HepG2 (cell line): ENCODE measurements around the gene ABAT. TPM values are rescaled to one million over a fixed set of nuclear protein-coding genes. Genes with fewer than 3 reads are reported as not detected.

Source experiments
- ARNT2 ChIP-seq: sonication (generic); formaldehyde crosslinking; IDR thresholded peaks from 2 replicates; pipeline ENCODE4 v1.8.0; 2022; ENCODE audit warnings: mild to moderate bottlenecking, low read depth, missing genetic modification reagents, moderate library complexity
- E2F5 ChIP-seq: sonication (generic); formaldehyde crosslinking; conservative IDR thresholded peaks from 2 replicates; pipeline ENCODE4 v1.4.0; 2020; ENCODE audit warnings: missing genetic modification reagents
- FOXA1 ChIP-seq, 2 experiments: fragments of 450-650 bp in 1 of 2; sonication (generic) in 1 of 2; formaldehyde crosslinking in 1 of 2; IDR thresholded peaks; 2 replicates each; pipeline versions ENCODE4 v1.4.0 to v1.6.1; 2016 to 2020; ENCODE audit warnings: missing genetic modification reagents in 1 of 2
- GTF3A ChIP-seq: sonication (generic); formaldehyde crosslinking; conservative IDR thresholded peaks from 2 replicates; pipeline ENCODE4 v1.4.0; 2020; ENCODE audit warnings: mild to moderate bottlenecking, missing genetic modification reagents
- HNRNPLL ChIP-seq: fragments of 200-400 bp; formaldehyde crosslinking; IDR thresholded peaks from 2 replicates; pipeline ENCODE4 v1.6.1; 2017; ENCODE audit warnings: mild to moderate bottlenecking, low read depth, low read length; ENCODE audit not compliant: poor library complexity, severe bottlenecking
- IKZF4 ChIP-seq: sonication (generic); formaldehyde crosslinking; IDR thresholded peaks from 2 replicates; pipeline ENCODE4 v1.5.1; 2020; ENCODE audit warnings: borderline replicate concordance, mild to moderate bottlenecking, low read depth, missing genetic modification reagents; ENCODE audit errors: not compliant biosample characterization
- KDM6A ChIP-seq: IDR thresholded peaks from 2 replicates; pipeline ENCODE4 v1.6.1; 2016; ENCODE audit warnings: low read depth
- MATR3 ChIP-seq: sonication (generic); formaldehyde crosslinking; IDR thresholded peaks from 2 replicates; pipeline ENCODE4 v1.4.0; 2020; ENCODE audit warnings: missing genetic modification reagents
- MTA3 ChIP-seq: sonication (generic); formaldehyde crosslinking; IDR thresholded peaks from 2 replicates; pipeline ENCODE4 v1.4.0; 2020; ENCODE audit warnings: missing genetic modification reagents
- MYNN ChIP-seq: sonication (generic); formaldehyde crosslinking; IDR thresholded peaks from 2 replicates; pipeline ENCODE4 v1.4.0; 2020; ENCODE audit warnings: mild to moderate bottlenecking, low read depth, missing genetic modification reagents
- MZF1 ChIP-seq: sonication (generic); formaldehyde crosslinking; IDR thresholded peaks from 2 replicates; pipeline ENCODE4 v1.8.1; 2023; ENCODE audit warnings: mild to moderate bottlenecking, missing genetic modification reagents, borderline replicate concordance
- NKX3-1 ChIP-seq: sonication (generic); formaldehyde crosslinking; IDR thresholded peaks from 2 replicates; pipeline ENCODE4 v1.5.0; 2020; ENCODE audit warnings: missing genetic modification reagents
- NONO ChIP-seq, 2 experiments: fragments of 450-650 bp in 1 of 2; sonication (generic) in 1 of 2; formaldehyde crosslinking in 1 of 2; IDR thresholded peaks in 1 of 2; conservative IDR thresholded peaks in 1 of 2; 2 replicates each; pipeline versions ENCODE4 v1.6.1 to v1.8.0; 2017 to 2022; ENCODE audit warnings: mild to moderate bottlenecking in 1 of 2, missing genetic modification reagents in 1 of 2, moderate library complexity in 1 of 2
- PITX1 ChIP-seq: sonication (generic); formaldehyde crosslinking; IDR thresholded peaks from 2 replicates; pipeline ENCODE4 v1.5.1; 2020; ENCODE audit warnings: mild to moderate bottlenecking, missing genetic modification reagents
- PRDM15 ChIP-seq: sonication (generic); formaldehyde crosslinking; IDR thresholded peaks from 2 replicates; pipeline ENCODE4 v1.4.0; 2020; ENCODE audit warnings: missing genetic modification reagents
- SOX6 ChIP-seq, 2 experiments: fragments of 450-650 bp in 1 of 2; sonication (generic) in 1 of 2; formaldehyde crosslinking in 1 of 2; IDR thresholded peaks; 2 replicates each; pipeline versions ENCODE4 v1.4.0 to v1.6.1; 2017 to 2020; ENCODE audit warnings: antibody characterized with exemption in 1 of 2, mild to moderate bottlenecking in 1 of 2, missing genetic modification reagents in 1 of 2
- SP1 ChIP-seq, 2 experiments: fragments of 450-650 bp in 1 of 2; sonication (generic) in 1 of 2; formaldehyde crosslinking in 1 of 2; IDR thresholded peaks; 2 replicates each; pipeline versions ENCODE4 v1.4.0 to v1.6.1; 2016 to 2020; ENCODE audit warnings: missing genetic modification reagents in 1 of 2
- SPEN ChIP-seq: sonication (generic); formaldehyde crosslinking; IDR thresholded peaks from 2 replicates; pipeline ENCODE4 v1.5.1; 2020; ENCODE audit warnings: low read depth, mild to moderate bottlenecking, missing genetic modification reagents
- STAG1 ChIP-seq: sonication (generic); formaldehyde crosslinking; IDR thresholded peaks from 2 replicates; pipeline ENCODE4 v1.4.0; 2020; ENCODE audit warnings: missing genetic modification reagents
- THRA ChIP-seq: sonication (generic); formaldehyde crosslinking; IDR thresholded peaks from 2 replicates; pipeline ENCODE4 v1.4.0; 2020; ENCODE audit warnings: missing genetic modification reagents, borderline replicate concordance
- YEATS4 ChIP-seq: sonication (generic); formaldehyde crosslinking; IDR thresholded peaks from 2 replicates; pipeline ENCODE4 v1.4.0; 2020; ENCODE audit warnings: missing genetic modification reagents, borderline replicate concordance
- ZFP41 ChIP-seq: sonication (generic); formaldehyde crosslinking; IDR thresholded peaks from 2 replicates; pipeline ENCODE4 v1.4.0; 2020; ENCODE audit warnings: mild to moderate bottlenecking, missing genetic modification reagents, borderline replicate concordance
- ZFY ChIP-seq: sonication (generic); formaldehyde crosslinking; IDR thresholded peaks from 2 replicates; pipeline ENCODE4 v1.4.0; 2020; ENCODE audit warnings: missing genetic modification reagents
- ZNF329 ChIP-seq: sonication (generic); formaldehyde crosslinking; IDR thresholded peaks from 2 replicates; pipeline ENCODE4 v1.9.0; 2021; ENCODE audit warnings: low read depth, mild to moderate bottlenecking, missing genetic modification reagents
- ZNF616 ChIP-seq: sonication (generic); formaldehyde crosslinking; IDR thresholded peaks from 2 replicates; pipeline ENCODE4 v1.5.0; 2020; ENCODE audit warnings: low read depth, mild to moderate bottlenecking, missing genetic modification reagents
- polyA plus RNA-seq, 8 experiments: library from polyadenylated mRNA; depleted of rRNA in 3 of 8; stranded (reverse) in 7 of 8; unstranded in 1 of 8; fragments of >200 nt; fragmentation: Illumina TruSeq in 4 of 8; extraction: Trizol in 4 of 8; gene quantifications; 2 replicates each; pipeline versions ENCODE4 v1.2.1 to v1.2.3, GENCODE V29; 2011 to 2016; ENCODE audit warnings: low read depth in 4 of 8, missing spikeins in 1 of 8, mixed read lengths in 1 of 8; ENCODE audit not compliant: insufficient read depth in 1 of 8
- total RNA-seq, 5 experiments: library from RNA; depleted of rRNA; stranded (reverse); fragments of >200 nt; fragmentation: Illumina TruSeq; extraction: Trizol; gene quantifications; 2 replicates each; pipeline ENCODE4 v1.2.3, GENCODE V29; 2016; ENCODE audit warnings: low read depth in 1 of 5

The ABAT gene
- total and polyA plus RNA-seq, 2 of the 13 experiments (the other 11 are each of a cell fraction or from before 2014, with no cell fraction given) = 47.6 to 97.3 TPM

GRCh38 chr16:8730335-8730915 lies 56.0 kb downstream of the ABAT start (continued):
- no peak for TF ChIP-seq STAG1 (CRISPR knock-in tag)
- TF ChIP-seq ZNF616 (CRISPR knock-in tag) = 0 out of 2 replicates have a peak, but pooled peaks have one; percentile 46
- TF ChIP-seq ZNF329 (CRISPR knock-in tag) = no peak
- no peak for TF ChIP-seq SOX6 (IDR thresholded peaks at IDR 0.05)
- TF ChIP-seq SOX6 (CRISPR knock-in tag; IDR thresholded peaks at IDR 0.05) = no peak
- no peak for TF ChIP-seq HNRNPLL
- no peak for TF ChIP-seq SP1 (IDR thresholded peaks at IDR 0.05)
- TF ChIP-seq SP1 (CRISPR knock-in tag; IDR thresholded peaks at IDR 0.05) = no peak
- no peak for TF ChIP-seq MATR3 (CRISPR knock-in tag)
- no peak for TF ChIP-seq KDM6A
- TF ChIP-seq FOXA1 (IDR thresholded peaks at IDR 0.05) = no peak
- no peak for TF ChIP-seq FOXA1 (CRISPR knock-in tag; IDR thresholded peaks at IDR 0.05)
- TF ChIP-seq SPEN (CRISPR knock-in tag) = no peak; the same call in 1 of the 2 replicates
- TF ChIP-seq IKZF4 (CRISPR knock-in tag) = no peak
- TF ChIP-seq NONO (IDR thresholded peaks at IDR 0.05) = no peak
- no peak for TF ChIP-seq NONO (CRISPR knock-in tag; conservative IDR thresholded peaks at IDR 0.05)
- no peak for TF ChIP-seq E2F5 (CRISPR knock-in tag)
- TF ChIP-seq THRA (CRISPR knock-in tag) = no peak
- no peak for TF ChIP-seq NKX3-1 (CRISPR knock-in tag)
- TF ChIP-seq YEATS4 (CRISPR knock-in tag) = no peak
- no peak for TF ChIP-seq MTA3 (CRISPR knock-in tag)
- TF ChIP-seq MZF1 (CRISPR knock-in tag) = no peak
- no peak for TF ChIP-seq PRDM15
- no peak for TF ChIP-seq ARNT2
- TF ChIP-seq ZFY (CRISPR knock-in tag) = no peak
- TF ChIP-seq GTF3A (CRISPR knock-in tag) = no peak
- no peak for TF ChIP-seq PITX1 (CRISPR knock-in tag)
- peak; percentile 30; the same call in 1 of the 2 replicates for TF ChIP-seq ZFP41 (CRISPR knock-in tag)
- TF ChIP-seq MYNN (CRISPR knock-in tag) = no peak
